ENCODE data around the gene GDF3. TPM values are rescaled to one million over a fixed set of nuclear protein-coding genes. Genes with fewer than 3 reads are reported as not detected.
"Not testable (repeated sequence)": the region's sequence is repeated elsewhere in the genome, so short reads cannot be mapped to it uniquely, and the experiment has no call there.

Gene GDF3
- total RNA-seq, 1 donor from 2014 or later = not detected

GRCh38 chr12:7677432-7677888 is 18.1 kb downstream of the GDF3 start:
- intact Hi-C loops (cut with DNase I) = loop anchor here (5.0 kb wide), 1 partner anchor 130 kb away; no protein-coding TSS in a partner anchor
- ATAC-seq; DNase-seq (ENCODE audit: missing footprints): not testable (repeated sequence)

- DNase-seq (ENCODE audit: missing footprints); ATAC-seq: not testable (repeated sequence)
- intact Hi-C loops (cut with DNase I) = loop anchor here (5.0 kb wide), 1 partner anchor 132 kb away; no protein-coding TSS in a partner anchor
Measured at GRCh38 chr12:7675455-7675854, 20.1 kb downstream of the GDF3 start.

GRCh38 chr12:7668171-7668570 is 27.4 kb downstream of the GDF3 start:
- no peak for ATAC-seq
- DNase-seq (ENCODE audit: missing footprints) = no peak
- intact Hi-C loops (cut with DNase I) = no loop called here

- intact Hi-C loops (cut with DNase I) = no loop called here
Measured at GRCh38 chr12:7667125-7667524, 28.4 kb downstream of the GDF3 start.

GRCh38 chr12:7666595-7666994 is 29.0 kb downstream of the GDF3 start:
- intact Hi-C loops (cut with DNase I) = no loop called here

More at GRCh38 chr12:7667125-7667524, 28.4 kb downstream of the GDF3 start:
- DNase-seq (ENCODE audit: missing footprints) (no peak), ATAC-seq (no peak)

GRCh38 chr12:7661741-7662140 is 33.8 kb downstream of the GDF3 start:
- ATAC-seq = no peak
- intact Hi-C loops (cut with DNase I) = no loop called here

More at GRCh38 chr12:7666595-7666994, 29.0 kb downstream of the GDF3 start:
- no peak for DNase-seq (ENCODE audit: missing footprints)
- ATAC-seq = no peak

GRCh38 chr12:7656121-7656520 is 39.5 kb downstream of the GDF3 start:
- DNase-seq (ENCODE audit: missing footprints) (no peak), ATAC-seq (no peak)
- intact Hi-C loops (cut with DNase I) = no loop called here

More at GRCh38 chr12:7661741-7662140, 33.8 kb downstream of the GDF3 start:
- no peak for DNase-seq (ENCODE audit: missing footprints)

- DNase-seq (ENCODE audit: missing footprints) (no peak), ATAC-seq (no peak)
- intact Hi-C loops (cut with DNase I) = no loop called here
Measured at GRCh38 chr12:7650091-7650490, 45.5 kb downstream of the GDF3 start.

GRCh38 chr12:7647071-7647470 is 48.5 kb downstream of the GDF3 start:
- intact Hi-C loops (cut with DNase I) = no loop called here
- no peak for DNase-seq (ENCODE audit: missing footprints)
- no peak for ATAC-seq

GRCh38 chr12:7646178-7646475 is 49.4 kb downstream of the GDF3 start:
- ATAC-seq = no peak
- intact Hi-C loops (cut with DNase I) = no loop called here
- no peak for DNase-seq (ENCODE audit: missing footprints)

GRCh38 chr12:7645395-7646177 is 50.0 kb downstream of the GDF3 start:
- intact Hi-C loops (cut with DNase I) = no loop called here
- ATAC-seq (no peak), DNase-seq (ENCODE audit: missing footprints) (no peak)

GRCh38 chr12:7642876-7643309 is 52.7 kb downstream of the GDF3 start:
- ATAC-seq (no peak), DNase-seq (ENCODE audit: missing footprints) (no peak)
- intact Hi-C loops (cut with DNase I) = no loop called here

- intact Hi-C loops (cut with DNase I) = no loop called here
- ATAC-seq = no peak
- DNase-seq (ENCODE audit: missing footprints) = no peak
Measured at GRCh38 chr12:7642287-7642686, 53.3 kb downstream of the GDF3 start.

GRCh38 chr12:7640123-7640995 is 55.2 kb downstream of the GDF3 start:
- intact Hi-C loops (cut with DNase I); DNase-seq (ENCODE audit: missing footprints); ATAC-seq: not testable (repeated sequence)

Other genes with a start within 250 kb of the GDF3 start
- 97.5 TPM for gene CD163, start 192.0 kb downstream of the GDF3 start, total RNA-seq
- not detected for gene APOBEC1, start 29.9 kb downstream of the GDF3 start, total RNA-seq
- not detected for gene DPPA3, start 15.7 kb upstream of the GDF3 start, total RNA-seq
- gene CLEC4C, start 51.6 kb upstream of the GDF3 start, total RNA-seq = not detected
- not detected for gene NANOGNB, start 69.4 kb upstream of the GDF3 start, total RNA-seq
- gene NANOG, start 93.6 kb upstream of the GDF3 start, total RNA-seq = not detected
- not detected for gene SLC2A14, start 177.1 kb upstream of the GDF3 start, total RNA-seq
- gene SLC2A3, start 240.4 kb upstream of the GDF3 start, total RNA-seq = 11.7 TPM

All from Right ventricle myocardium inferior (tissue), 1 donor.